ENCODE data around the gene FOXRED2. TPM values are rescaled to one million over a fixed set of nuclear protein-coding genes. Genes with fewer than 3 reads are reported as not detected.

FOXRED2 gene
- total RNA-seq, 1 experiment from 2014 or later: 42.4 TPM

DNA sequence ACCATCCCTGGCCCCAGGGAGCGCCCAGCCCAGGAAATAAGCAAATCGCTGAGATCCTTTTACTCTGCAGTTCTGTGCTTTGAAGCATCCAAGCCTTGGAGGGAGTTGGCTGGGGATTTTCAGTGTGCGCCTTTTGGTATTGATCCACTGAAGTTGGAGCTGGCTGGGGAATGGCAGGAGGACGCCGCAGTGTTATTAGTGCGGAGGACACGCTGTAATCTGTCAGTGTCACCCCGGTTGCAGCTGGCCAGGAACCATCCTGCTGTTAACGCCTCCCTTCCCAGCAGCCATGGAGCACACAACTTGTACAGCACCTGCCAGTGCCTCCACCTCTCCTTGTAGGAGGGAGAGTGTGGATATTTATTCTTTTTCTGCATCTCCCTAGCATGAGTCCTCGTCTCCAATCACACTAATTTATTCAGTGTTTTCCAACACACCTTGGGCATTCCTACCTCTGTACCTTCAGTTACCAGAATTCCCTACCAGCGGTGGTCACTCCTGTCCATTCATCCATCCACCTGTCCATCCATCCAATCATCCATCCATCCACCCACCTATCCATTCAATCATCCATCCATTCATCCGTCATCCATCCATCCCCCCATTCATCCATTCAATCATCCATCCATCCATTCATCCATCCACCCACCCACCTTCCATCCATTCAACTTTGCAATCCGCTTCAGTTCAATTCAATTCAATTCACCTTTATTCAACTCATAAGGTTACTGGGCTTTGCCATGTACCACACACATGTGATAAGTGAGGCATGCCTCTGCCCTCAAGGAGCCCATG, 44.1 kb upstream of the FOXRED2 start:
- TF ChIP-seq CTCF (conservative IDR thresholded peaks at IDR 0.05): no peak
- no peak for TF ChIP-seq EZH2 (IDR thresholded peaks at IDR 0.05; ENCODE audit: low read depth)
- H3K9me2 ChIP-seq (ENCODE audit: insufficient read depth): no peaks in the 10 kb centered on the region
- no peaks in the 10 kb centered on the region for H3K79me2 ChIP-seq (ENCODE audit: low read depth)
- no peaks in the 10 kb centered on the region for H3K36me3 ChIP-seq (ENCODE audit: low read depth)
- no peaks in the 10 kb centered on the region for H3K9me3 ChIP-seq (ENCODE audit: insufficient read depth, low read depth)
- peaks cover 18% of the 10 kb centered on the region for H3K4me1 ChIP-seq (replicated peaks; ENCODE audit: insufficient read depth)
- H3K27me3 ChIP-seq (ENCODE audit: insufficient read depth, low read depth): peaks cover 20% of the 10 kb centered on the region
- H3F3A ChIP-seq (ENCODE audit: insufficient read depth, low read depth): peaks cover 10% of the 10 kb centered on the region
- H3K27ac ChIP-seq: no peak overlapping the region
- ChIA-PET CTCF (interaction anchor here (0.6 kb wide), 1 partner anchor 1312 kb away, joined by 3 read pairs; no protein-coding TSS in a partner anchor), POLR2A (ENCODE audit: unreplicated experiment) (no interaction called here)
- BruUV-seq (replicated peaks): no TSS peak
- H3K4me3 ChIP-seq: no peak overlapping the region
- no peaks in the 10 kb centered on the region; the same call in 1 of the 2 replicates for H4K20me1 ChIP-seq (ENCODE audit: insufficient read depth)
- H2AFZ ChIP-seq: no peak overlapping the region
- DNase-seq: no peak
- no peak overlapping the region for H3K4me2 ChIP-seq
- intact Hi-C loops (cut with micrococcal nuclease; ENCODE audit: unreplicated experiment): no loop called here

GRCh38 chr22:36549033-36549432, 42.2 kb upstream of the FOXRED2 start:
- CTCF ChIA-PET: interaction anchor here (0.7 kb wide), 1 partner anchor 1043 kb away, joined by 5 read pairs; no protein-coding TSS in a partner anchor
- BruUV-seq (replicated peaks): no TSS peak
- intact Hi-C loops (cut with micrococcal nuclease; ENCODE audit: unreplicated experiment): loop anchor here (5.0 kb wide), 3 partner anchors 323 to 708 kb away; no protein-coding TSS in a partner anchor

GRCh38 chr22:36548606-36549005, 41.8 kb upstream of the FOXRED2 start:
- no TSS peak for BruUV-seq (replicated peaks)
- Histone ChIP-seq H3K4me1 (replicated peaks; ENCODE audit: insufficient read depth) (peaks cover 20% of the 10 kb centered on the region), H3K27ac (no peak overlapping the region), H2AFZ (no peak overlapping the region), H3K9me3 (ENCODE audit: insufficient read depth, low read depth) (no peaks in the 10 kb centered on the region), H3K79me2 (ENCODE audit: low read depth) (no peaks in the 10 kb centered on the region), H4K20me1 (ENCODE audit: insufficient read depth) (no peaks in the 10 kb centered on the region), H3K27me3 (ENCODE audit: insufficient read depth, low read depth) (peaks cover 20% of the 10 kb centered on the region), H3K4me2 (no peak overlapping the region), H3F3A (ENCODE audit: insufficient read depth, low read depth) (peaks cover 19% of the 10 kb centered on the region), H3K9me2 (ENCODE audit: insufficient read depth) (no peaks in the 10 kb centered on the region), H3K36me3 (ENCODE audit: low read depth) (no peaks in the 10 kb centered on the region), H3K4me3 (no peak overlapping the region)
- POLR2A ChIA-PET (ENCODE audit: unreplicated experiment): no interaction called here
- CTCF ChIA-PET: interaction anchor here (0.7 kb wide), 1 partner anchor 1044 kb away, joined by 5 read pairs; no protein-coding TSS in a partner anchor
- intact Hi-C loops (cut with micrococcal nuclease; ENCODE audit: unreplicated experiment): loop anchor here (5.0 kb wide), 3 partner anchors 324 to 709 kb away; no protein-coding TSS in a partner anchor
- DNase-seq: no peak
- TF ChIP-seq CTCF (conservative IDR thresholded peaks at IDR 0.05): no peak
- TF ChIP-seq EZH2 (IDR thresholded peaks at IDR 0.05; ENCODE audit: low read depth): no peak

More at GRCh38 chr22:36549033-36549432, 42.2 kb upstream of the FOXRED2 start:
- peaks cover 20% of the 10 kb centered on the region for H3K27me3 ChIP-seq (ENCODE audit: insufficient read depth, low read depth)
- H3K27ac ChIP-seq: no peak overlapping the region
- no peaks in the 10 kb centered on the region for H3K9me2 ChIP-seq (ENCODE audit: insufficient read depth)
- peaks cover 15% of the 10 kb centered on the region for H3F3A ChIP-seq (ENCODE audit: insufficient read depth, low read depth)
- no peaks in the 10 kb centered on the region for H3K9me3 ChIP-seq (ENCODE audit: insufficient read depth, low read depth)
- H3K79me2 ChIP-seq (ENCODE audit: low read depth): no peaks in the 10 kb centered on the region
- peaks cover 20% of the 10 kb centered on the region for H3K4me1 ChIP-seq (replicated peaks; ENCODE audit: insufficient read depth)
- TF ChIP-seq EZH2 (IDR thresholded peaks at IDR 0.05; ENCODE audit: low read depth) (no peak), CTCF (conservative IDR thresholded peaks at IDR 0.05) (no peak)
- no peaks in the 10 kb centered on the region; the same call in 1 of the 2 replicates for H4K20me1 ChIP-seq (ENCODE audit: insufficient read depth)
- no peak overlapping the region for H2AFZ ChIP-seq
- no peak overlapping the region for H3K4me3 ChIP-seq
- POLR2A ChIA-PET (ENCODE audit: unreplicated experiment): no interaction called here
- H3K36me3 ChIP-seq (ENCODE audit: low read depth): no peaks in the 10 kb centered on the region
- DNase-seq: no peak
- no peak overlapping the region for H3K4me2 ChIP-seq
